ENCODE data around the gene MYO1C.
"Not testable (repeated sequence)": the region's sequence is repeated elsewhere in the genome, so short reads cannot be mapped to it uniquely, and the experiment has no call there.

MYO1C gene

GRCh38 chr17:1418476-1418875 is 74.0 kb downstream of the MYO1C start:
- DNase-seq: not testable (repeated sequence)

GRCh38 chr17:1416414-1416813 is 76.1 kb downstream of the MYO1C start:
- DNase-seq: no peak

GRCh38 chr17:1414634-1415033 is 77.9 kb downstream of the MYO1C start:
- no peak for DNase-seq
